IMR-90 (cell line): Measurements from ENCODE around the gene VWA8. TPM values are rescaled to one million over a fixed set of nuclear protein-coding genes. Genes with fewer than 3 reads are reported as not detected.
"Not testable (repeated sequence)": the region's sequence is repeated elsewhere in the genome, so short reads cannot be mapped to it uniquely, and the experiment has no call there.

Experiments
- ATAC-seq: fragments of 200-7000 bp; cut with Tn5 transposase; 2 replicates; pipeline ENCODE4 v1.9.1; 2020; ENCODE audit warnings: low read depth, mild to moderate bottlenecking, moderate library complexity
- BruUV-seq: library from RNA; stranded (reverse); fragments of 400-500 nt; replicated peaks from 2 replicates; lab custom pipeline; 2021; lab: Mats Ljungman, UMichigan
- CTCF ChIA-PET: fragments of 300-600 bp; formaldehyde crosslinking; extraction: SDS; loops from one replicate; lab custom pipeline; 2021; ENCODE audit warnings: antibody characterized with exemption; lab: Yijun Ruan, JAX
- POLR2A ChIA-PET: fragments of 300-600 bp; sonication (Branson Sonifier 250); formaldehyde crosslinking; loops from one replicate; lab custom pipeline; 2022; ENCODE audit warnings: antibody characterized with exemption; ENCODE audit not compliant: unreplicated experiment; lab: Charles Lee
- DNase-seq: peaks from one replicate; pipeline ENCODE4 v3.0.0; 2013
- H2AFZ ChIP-seq: replicated peaks from 2 replicates; pipeline ENCODE3; 2013; ENCODE audit warnings: low read length, mild to moderate bottlenecking; ENCODE audit not compliant: poor library complexity
- H2AK5ac ChIP-seq: 2 replicates; pipeline ENCODE4 v1.6.1; 2013; ENCODE audit warnings: low read depth, low read length, inconsistent platforms
- H2AK9ac ChIP-seq: replicated peaks from 2 replicates; pipeline ENCODE3; 2013; ENCODE audit warnings: mild to moderate bottlenecking, low read depth, low read length, moderate library complexity; ENCODE audit not compliant: poor library complexity
- H2BK120ac ChIP-seq: 2 replicates; pipeline ENCODE4 v1.6.1; 2013; ENCODE audit warnings: low read depth, low read length, inconsistent platforms
- H2BK15ac ChIP-seq: 3 replicates; pipeline ENCODE4 v1.6.1; 2013; ENCODE audit warnings: low read depth, low read length, inconsistent platforms
- H2BK20ac ChIP-seq: 2 replicates; pipeline ENCODE4 v1.6.1; 2013; ENCODE audit warnings: low read depth, mild to moderate bottlenecking, inconsistent platforms, low read length, moderate library complexity
- H2BK5ac ChIP-seq: 2 replicates; pipeline ENCODE4 v1.6.1; 2013; ENCODE audit warnings: mild to moderate bottlenecking, low read depth, low read length, inconsistent platforms; ENCODE audit not compliant: poor library complexity, severe bottlenecking
- H3K14ac ChIP-seq: replicated peaks from 2 replicates; pipeline ENCODE4 v1.6.1; 2013; ENCODE audit warnings: low read depth, low read length, inconsistent platforms
- H3K18ac ChIP-seq: 2 replicates; pipeline ENCODE4 v1.6.1; 2013; ENCODE audit warnings: low read depth, low read length, control low read depth
- H3K23ac ChIP-seq: 2 replicates; pipeline ENCODE4 v1.6.1; 2013; ENCODE audit warnings: low read depth, low read length, inconsistent platforms
- H3K27ac ChIP-seq: 2 replicates; pipeline ENCODE4 v1.5.1; 2013; ENCODE audit warnings: mild to moderate bottlenecking, control low read depth, low read length; ENCODE audit not compliant: insufficient read depth
- H3K27me3 ChIP-seq: 2 replicates; pipeline ENCODE4 v1.6.1; 2013; ENCODE audit warnings: low read length; ENCODE audit not compliant: control insufficient read depth, insufficient read depth
- H3K36me3 ChIP-seq: 2 replicates; pipeline ENCODE4 v1.6.1; 2013; ENCODE audit warnings: low read length, mixed read lengths; ENCODE audit not compliant: control insufficient read depth, insufficient read depth
- H3K4ac ChIP-seq: 2 replicates; pipeline ENCODE4 v1.6.1; 2013; ENCODE audit warnings: low read depth, low read length, inconsistent platforms
- H3K4me1 ChIP-seq: 2 replicates; pipeline ENCODE4 v1.6.1; 2013; ENCODE audit warnings: low read length, mixed read lengths; ENCODE audit not compliant: control insufficient read depth, insufficient read depth
- H3K4me2 ChIP-seq: 2 replicates; pipeline ENCODE4 v1.6.1; 2013; ENCODE audit warnings: low read depth, mild to moderate bottlenecking, control low read depth, low read length, moderate library complexity
- H3K4me3 ChIP-seq: 2 replicates; pipeline ENCODE4 v1.5.1; 2013; ENCODE audit warnings: low read depth, mild to moderate bottlenecking, control low read depth, low read length, moderate library complexity; ENCODE audit not compliant: insufficient read depth
- H3K56ac ChIP-seq: 2 replicates; pipeline ENCODE4 v1.6.1; 2013; ENCODE audit warnings: low read length, inconsistent platforms; ENCODE audit not compliant: insufficient read depth; ENCODE audit errors: extremely low read depth
- H3K79me1 ChIP-seq, 2 experiments: 2 replicates each; pipeline ENCODE4 v1.6.1; 2013; ENCODE audit warnings: low read length in 2 of 2, inconsistent platforms in 1 of 2, low read depth in 1 of 2
- H3K9ac ChIP-seq: 2 replicates; pipeline ENCODE4 v1.6.1; 2013; ENCODE audit warnings: low read depth, low read length, control low read depth
- H3K9me1 ChIP-seq: 2 replicates; pipeline ENCODE4 v1.6.1; 2013; ENCODE audit warnings: low read length, inconsistent platforms; ENCODE audit not compliant: insufficient read depth
- H3K9me3 ChIP-seq: 2 replicates; pipeline ENCODE4 v1.6.1; 2013; ENCODE audit warnings: low read length; ENCODE audit not compliant: control insufficient read depth, insufficient read depth
- H4K20me1 ChIP-seq: 2 replicates; pipeline ENCODE4 v1.6.1; 2013; ENCODE audit warnings: low read length, inconsistent platforms; ENCODE audit not compliant: insufficient read depth
- H4K5ac ChIP-seq: 2 replicates; pipeline ENCODE4 v1.6.1; 2013; ENCODE audit warnings: mild to moderate bottlenecking, low read depth, low read length, control low read depth
- H4K8ac ChIP-seq, 2 experiments: 2 replicates each; pipeline ENCODE4 v1.6.1; 2013; ENCODE audit warnings: low read depth in 2 of 2, low read length in 2 of 2, control low read depth in 1 of 2, inconsistent platforms in 1 of 2
- H4K91ac ChIP-seq: 2 replicates; pipeline ENCODE4 v1.6.1; 2013; ENCODE audit warnings: low read depth, low read length, inconsistent platforms; ENCODE audit not compliant: insufficient read depth
- BHLHE40 ChIP-seq: fragments of 150-350 bp; IDR thresholded peaks from 2 replicates; pipeline ENCODE4 v1.6.1; 2016; ENCODE audit warnings: mild to moderate bottlenecking, low read depth, low read length
- RCOR1 ChIP-seq: IDR thresholded peaks from 2 replicates; pipeline ENCODE4 v1.6.1; 2012; ENCODE audit warnings: mild to moderate bottlenecking, low read length, improper control_type of control experiment; ENCODE audit not compliant: insufficient replicate concordance
- WGBS, 2 experiments: methylation state at CpG; one replicate each; pipeline versions ENCODE4 v1.1.5 to v1.1.7; 2013; ENCODE audit warnings: missing lambda C conversion rate in 2 of 2; ENCODE audit not compliant: insufficient read length in 1 of 2; ENCODE audit errors: extremely low coverage in 2 of 2; 5-methylcytosine and 5-hydroxymethylcytosine counted together
- dilution Hi-C: fragments of 300-500 bp; cut with HindIII; formaldehyde crosslinking; loops from one replicate; pipeline ENCODE4 v1.14.3; 2018; ENCODE audit warnings: low sequenced_read_pairs; ENCODE audit not compliant: unreplicated experiment
- in situ Hi-C: fragments of 300-500 bp; cut with MboI; formaldehyde crosslinking; loops from 3 replicates; pipeline ENCODE4 v1.14.3; 2019; ENCODE audit warnings: low sequenced_read_pairs, inconsistent platforms, mixed read lengths
- intact Hi-C: fragments of 100-400 bp; cut with micrococcal nuclease; formaldehyde crosslinking; loops from 2 replicates; pipeline ENCODE4 v1.10.0; 2022
- polyA plus RNA-seq, 3 experiments: library from polyadenylated mRNA; depleted of rRNA; stranded (reverse); fragments of >200 nt; gene quantifications; 2 replicates each; pipeline ENCODE4 v1.2.3, GENCODE V29; 2012; ENCODE audit warnings: low replicate concordance in 1 of 3
- total RNA-seq: library from RNA; depleted of rRNA; stranded (reverse); fragments of >200 nt; gene quantifications from 2 replicates; pipeline ENCODE4 v1.2.3, GENCODE V29; 2012

The VWA8 gene
- total and polyA plus RNA-seq, 2 of the 4 experiments (the other 2 are of a cell fraction) = 5.9 to 18.3 TPM

- TF ChIP-seq RCOR1 (no peak), BHLHE40 (no peak)
These were observed 312.5 kb downstream of the VWA8 start (continued) for GRCh38 chr13:41648314-41648935.

GRCh38 chr13:41647699-41648313, 313.1 kb downstream of the VWA8 start:
- CTCF ChIA-PET = interaction anchor here (0.6 to 1.6 kb wide), 3 partner anchors 189 to 252 kb away, joined by 3 to 5 read pairs (median 3); no protein-coding TSS in a partner anchor
- peak overlapping the region; percentile 84 for H2BK5ac ChIP-seq
- H3K9me3 ChIP-seq, BruUV-seq, H4K20me1 ChIP-seq, H3K27me3 ChIP-seq, ATAC-seq, DNase-seq, H3K36me3 ChIP-seq, H3K4me2 ChIP-seq, dilution Hi-C loops, H3K4me3 ChIP-seq, H2AFZ ChIP-seq, H2AK9ac ChIP-seq, POLR2A ChIA-PET: not testable (repeated sequence)
- peak overlapping the region; percentile 91 for H2BK120ac ChIP-seq
- H3K79me1 ChIP-seq = peaks cover 3 to 12% of the 10 kb centered on the region in 2 experiments; a peak in 3 of 4 replicates
- H4K8ac ChIP-seq = peak overlapping the region; percentile 49 to 83; a peak in 3 of 4 replicates
- peak overlapping the region; percentile 85 for H4K91ac ChIP-seq
- peak overlapping the region; percentile 80; the same call in 1 of the 2 replicates for H3K23ac ChIP-seq
- in situ Hi-C loops (loop anchor here (25.0 kb wide), 1 partner anchor 186 kb away; the partner anchor contains the start of gene RGCC), intact Hi-C loops (loop anchor here (5.0 to 10.0 kb wide), 2 partner anchors 83 to 296 kb away; no protein-coding TSS in a partner anchor)
- H3K9ac ChIP-seq = 0 out of 2 replicates have a peak overlapping the region, but pooled peaks have one; percentile 19
- peak overlapping the region; percentile 90 for H4K5ac ChIP-seq
- H3K56ac ChIP-seq = peak overlapping the region; percentile 61
- peaks cover 17% of the 10 kb centered on the region for H3K9me1 ChIP-seq
- peak overlapping the region; percentile 73 for H3K4ac ChIP-seq
- H2AK5ac ChIP-seq = peak overlapping the region; percentile 70
- H3K27ac ChIP-seq = peak overlapping the region; percentile 78
- peaks cover 20% of the 10 kb centered on the region for H3K4me1 ChIP-seq
- peak overlapping the region; percentile 96 for H2BK15ac ChIP-seq
- peak overlapping the region; percentile 86 for H3K18ac ChIP-seq
- WGBS, 2 experiments = no CpG with 5 or more reads among the region's 10 CpGs
- peak overlapping the region; percentile 83 for H3K14ac ChIP-seq
- H2BK20ac ChIP-seq = peak overlapping the region; percentile 97
